Measurements from ENCODE around the gene STPG2.
"Not testable (repeated sequence)": the region's sequence is repeated elsewhere in the genome, so short reads cannot be mapped to it uniquely, and the experiment has no call there.

Gene STPG2

DNA sequence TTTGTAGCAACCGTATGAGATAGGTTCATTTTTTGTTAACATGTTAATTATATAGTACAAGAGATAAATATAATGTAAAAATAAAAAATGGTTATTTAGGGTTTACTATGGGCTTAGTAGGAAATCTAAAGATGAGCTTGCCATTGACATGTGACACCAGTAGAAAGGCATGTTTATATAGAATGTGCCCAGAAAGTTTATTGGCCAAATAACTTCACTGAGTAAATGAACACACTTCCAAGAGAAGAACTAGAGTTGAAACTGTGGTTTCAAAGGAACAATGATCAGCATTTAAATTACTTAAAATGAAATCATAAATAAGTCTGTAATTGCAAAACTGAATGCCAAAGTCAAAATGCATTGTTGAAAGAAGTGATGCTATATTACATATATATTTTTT lies 503.3 kb downstream of the STPG2 start:
- DNase-seq (ENCODE audit: low read depth): no peak

DNA sequence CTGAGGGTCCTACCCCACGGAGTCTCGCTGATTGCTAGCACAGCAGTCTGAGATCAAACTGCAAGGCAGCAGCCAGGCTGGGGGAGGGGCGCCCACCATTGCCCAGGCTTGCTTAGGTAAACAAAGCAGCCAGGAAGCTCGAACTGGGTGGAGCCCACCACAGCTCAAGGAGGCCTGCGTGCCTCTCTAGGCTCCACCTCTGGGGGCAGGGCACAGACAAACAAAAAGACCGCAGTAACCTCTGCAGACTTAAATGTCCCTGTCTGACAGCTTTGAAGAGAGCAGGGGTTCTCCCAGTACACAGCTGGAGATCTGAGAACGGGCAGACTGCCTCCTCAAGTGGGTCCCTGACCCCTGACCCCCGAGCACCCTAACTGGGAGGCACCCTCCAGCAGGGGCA lies 509.4 kb downstream of the STPG2 start:
- not testable (repeated sequence) for DNase-seq (ENCODE audit: low read depth)

DNA sequence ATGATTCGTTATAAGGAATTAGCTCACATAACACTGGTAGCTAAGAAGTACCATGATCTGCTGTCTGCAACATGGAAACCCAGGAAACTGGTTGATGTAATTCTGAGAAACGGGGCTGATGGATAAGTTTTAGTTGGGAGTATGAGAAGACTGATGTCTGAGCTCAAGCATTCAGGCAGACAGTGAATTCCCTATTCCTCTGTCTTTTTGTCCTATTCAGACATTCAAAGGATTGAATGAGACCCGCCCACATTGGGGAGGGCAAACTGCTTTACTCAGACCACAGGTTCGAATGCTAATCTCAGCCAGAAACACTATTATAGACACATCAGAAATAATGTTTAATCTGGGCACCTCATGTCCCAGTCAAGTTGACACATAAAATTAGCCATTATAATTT lies 515.5 kb downstream of the STPG2 start:
- no peak for DNase-seq (ENCODE audit: low read depth)

- no peak for DNase-seq (ENCODE audit: low read depth)
These were observed 519.1 kb downstream of the STPG2 start for GRCh38 chr4:97624204-97624603.

DNA sequence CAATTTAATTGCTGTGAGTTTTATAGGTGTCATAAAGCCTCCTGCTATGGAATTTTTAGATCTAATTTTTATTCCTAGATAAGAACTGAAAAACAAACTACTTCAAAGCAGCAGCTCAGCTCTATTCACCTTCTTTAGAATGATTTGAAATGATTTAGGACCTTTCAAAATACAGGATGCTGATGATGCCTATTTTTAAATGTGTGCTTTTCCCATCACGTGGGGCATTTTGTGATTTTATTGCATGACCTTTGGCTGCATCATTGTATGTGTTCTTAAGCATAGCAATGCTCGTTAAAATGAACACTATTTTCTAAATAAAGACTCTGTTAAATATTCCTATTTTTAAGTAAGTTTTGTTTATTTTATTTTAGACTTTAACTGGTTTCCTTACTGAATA lies 537.3 kb downstream of the STPG2 start:
- no peak for DNase-seq (ENCODE audit: low read depth)

DNA sequence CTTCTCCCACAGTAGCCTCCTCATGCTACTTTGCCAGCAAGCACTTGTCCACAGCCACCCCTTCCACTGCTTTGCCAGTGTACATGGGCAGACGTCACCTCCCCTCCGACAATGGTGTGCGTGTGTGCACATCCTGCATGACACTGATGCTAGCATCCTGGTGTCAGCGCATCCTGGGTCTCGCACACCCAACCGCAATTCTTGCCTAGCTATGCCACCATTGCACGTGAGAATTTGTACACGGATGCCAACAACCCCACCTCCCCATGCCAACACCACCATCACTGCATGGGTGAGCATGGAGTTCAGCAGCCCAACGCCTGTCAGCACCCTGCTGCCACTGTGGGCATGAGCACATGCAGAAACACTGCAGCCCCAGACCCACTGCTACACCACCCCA lies 550.0 kb downstream of the STPG2 start:
- DNase-seq (ENCODE audit: low read depth): no peak

DNA sequence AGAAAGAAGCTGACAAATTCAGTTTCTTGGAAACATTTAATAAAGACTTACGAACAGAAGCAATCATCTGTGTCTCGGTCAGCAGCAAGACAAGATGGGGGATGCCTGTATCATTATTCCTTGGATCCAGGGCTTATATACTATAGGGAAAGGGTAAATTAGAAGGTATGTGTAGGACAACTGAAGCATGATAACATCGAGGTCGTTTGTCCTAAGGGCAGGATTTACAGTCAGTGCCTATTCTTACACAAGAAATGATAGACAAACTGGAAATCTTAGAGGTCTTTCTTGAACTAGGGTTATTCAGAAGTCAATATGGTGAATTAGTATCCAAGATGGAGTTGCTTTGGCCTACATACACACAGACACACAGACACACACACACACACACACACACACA lies 553.0 kb downstream of the STPG2 start:
- DNase-seq (ENCODE audit: low read depth): no peak

- no peak for DNase-seq (ENCODE audit: low read depth)
These were observed 553.6 kb downstream of the STPG2 start for GRCh38 chr4:97589481-97590196.

DNA sequence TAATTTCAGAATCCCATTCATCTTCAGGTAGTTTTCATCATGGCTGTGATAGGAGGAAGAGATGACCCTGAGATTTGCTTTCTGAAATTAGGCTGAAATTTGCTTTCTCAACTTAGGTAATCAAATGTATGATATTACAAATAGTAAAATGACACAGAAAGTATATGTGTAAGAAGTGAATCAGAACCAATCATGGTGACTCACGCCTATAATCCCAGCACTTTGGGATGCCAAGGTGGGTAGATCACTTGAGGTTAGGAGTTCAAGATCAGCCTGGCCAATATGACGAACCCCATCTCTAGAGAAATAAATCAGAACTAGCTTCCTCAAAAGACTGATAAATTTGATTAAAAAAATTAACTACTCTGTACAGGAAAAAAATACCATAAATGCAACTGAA lies 555.4 kb downstream of the STPG2 start:
- no peak for DNase-seq (ENCODE audit: low read depth)

GRCh38 chr4:97585274-97585673 lies 558.0 kb downstream of the STPG2 start:
- no peak for DNase-seq (ENCODE audit: low read depth)

DNA sequence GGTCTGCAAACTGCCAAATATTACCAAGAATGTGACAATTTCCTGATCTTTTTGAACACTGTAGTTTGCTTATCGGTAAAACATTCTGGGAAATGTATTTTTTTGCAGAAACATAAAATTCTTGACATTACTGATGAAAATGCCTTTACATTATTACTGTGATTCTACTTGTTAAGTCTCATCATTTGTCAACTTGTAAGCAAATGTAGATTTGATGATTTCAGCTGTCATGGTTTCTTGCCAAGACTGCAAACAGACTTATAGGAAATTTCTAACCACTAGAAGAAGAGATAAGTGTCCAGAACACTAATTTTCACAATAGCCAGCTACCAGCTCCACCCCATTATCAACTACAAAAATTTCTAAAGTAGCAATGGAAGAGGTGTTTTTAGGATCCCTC lies 560.4 kb downstream of the STPG2 start:
- DNase-seq (ENCODE audit: low read depth): no peak

DNA sequence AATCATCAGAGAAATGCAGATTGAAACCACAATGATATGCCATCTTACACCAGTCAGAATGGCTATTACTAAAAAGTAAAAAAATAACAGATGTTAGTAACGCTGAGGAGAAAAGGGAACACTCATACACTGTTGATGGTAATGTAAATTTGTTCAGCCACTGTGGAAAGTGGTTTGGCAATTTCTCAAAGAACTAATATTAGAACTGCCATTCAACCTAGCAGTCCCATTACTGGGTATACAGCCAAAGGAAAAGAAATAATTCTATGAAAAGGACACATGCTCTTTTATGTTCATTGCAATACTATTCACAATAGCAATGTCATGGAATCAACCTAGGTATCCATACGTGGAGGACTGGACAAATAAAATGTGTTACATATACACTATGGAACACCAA lies 566.3 kb downstream of the STPG2 start:
- DNase-seq (ENCODE audit: low read depth): no peak

DNA sequence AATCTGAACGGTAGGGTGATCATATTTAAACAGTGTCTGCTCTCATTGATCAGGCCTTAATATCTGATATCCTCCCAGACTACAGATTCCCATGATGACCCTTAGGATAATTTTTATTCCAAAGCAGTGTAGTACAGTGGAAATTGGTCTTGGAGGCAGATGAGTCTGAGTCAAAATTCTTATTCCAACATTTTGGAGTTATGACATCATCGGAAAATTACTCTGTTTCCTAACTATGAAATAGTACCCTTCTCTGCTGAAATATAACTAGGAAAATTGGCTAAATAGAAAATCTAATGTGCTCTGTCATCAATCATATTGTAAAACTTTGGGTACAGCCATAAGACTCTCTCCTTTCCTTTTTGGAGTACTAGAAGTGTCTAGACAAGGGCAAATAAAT lies 583.3 kb downstream of the STPG2 start:
- no peak for DNase-seq (ENCODE audit: low read depth)

DNA sequence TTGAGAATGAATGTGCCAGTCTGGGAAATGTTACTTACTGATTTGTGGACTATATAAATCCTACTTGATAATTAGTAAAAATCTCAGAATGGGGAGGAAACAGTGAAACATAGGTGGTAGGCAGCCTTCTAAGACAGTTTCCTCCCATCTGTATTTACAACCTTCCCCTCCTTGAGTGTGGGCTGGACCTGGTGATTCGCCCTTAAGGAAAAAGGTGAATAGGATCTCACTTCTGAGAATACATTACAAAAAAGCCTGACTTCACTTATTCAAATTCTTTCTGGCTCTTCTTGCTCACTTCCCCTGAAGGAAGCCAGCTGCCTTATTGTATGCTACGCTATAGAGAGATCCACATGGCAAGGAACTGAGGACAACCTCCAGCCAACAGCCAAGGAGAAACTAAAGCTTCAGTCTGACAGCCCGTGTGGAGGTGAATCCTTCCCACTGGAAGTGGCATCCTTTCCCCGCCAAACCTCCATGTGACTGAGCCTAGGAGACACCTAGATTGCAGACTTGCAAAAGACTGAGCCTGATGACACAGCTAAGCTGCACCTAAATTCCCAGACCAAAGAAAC lies 585.0 kb downstream of the STPG2 start:
- DNase-seq (ENCODE audit: low read depth): no peak

DNA sequence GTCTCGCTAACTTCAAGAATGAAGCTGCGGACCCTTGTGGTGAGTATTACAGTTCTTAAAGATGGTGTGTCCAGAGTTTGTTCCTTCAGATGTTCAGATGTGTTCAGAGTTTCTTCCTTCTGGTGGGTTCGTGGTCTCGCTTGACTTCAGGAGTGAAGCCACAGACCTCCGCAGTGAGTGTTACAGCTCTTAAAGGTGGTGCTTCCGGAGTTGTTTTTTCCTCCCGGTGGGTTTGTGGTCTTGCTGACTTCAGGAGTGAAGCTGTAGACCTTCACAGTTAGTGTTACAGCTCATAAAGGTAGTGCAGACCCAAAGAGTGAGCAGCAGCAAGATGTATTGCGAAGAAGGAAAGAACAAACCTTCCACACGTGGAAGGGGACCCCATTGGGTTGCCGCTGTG lies 592.6 kb downstream of the STPG2 start:
- DNase-seq (ENCODE audit: low read depth): not testable (repeated sequence)

DNA sequence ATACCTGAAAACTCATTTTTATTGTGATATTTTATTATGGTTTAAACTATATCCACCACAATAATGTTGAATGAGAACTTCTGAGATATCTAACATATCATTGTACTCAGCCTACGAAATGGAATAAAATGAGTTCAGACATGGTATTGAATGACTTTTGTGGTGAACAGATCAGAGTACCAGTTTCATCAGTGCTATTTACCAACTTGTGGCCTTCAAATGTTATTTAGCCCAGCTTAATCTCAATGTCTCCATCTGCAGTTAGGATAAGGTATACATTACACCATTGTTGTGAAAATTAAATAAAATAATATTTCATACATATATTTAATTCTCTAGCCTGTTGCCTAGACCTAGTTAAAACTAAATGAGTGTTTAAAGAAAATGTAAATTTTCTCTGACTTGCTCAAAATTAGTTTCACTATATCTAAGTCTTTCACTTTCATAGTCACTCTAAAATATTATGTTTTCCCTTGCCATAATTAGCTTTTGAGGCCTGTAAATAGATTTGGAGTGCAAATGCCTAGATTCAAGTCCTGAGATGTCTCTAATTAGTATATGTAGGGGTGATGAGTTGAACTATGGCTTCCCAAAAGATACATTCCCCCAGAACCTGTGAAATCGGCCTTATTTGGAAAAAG lies 594.2 kb downstream of the STPG2 start:
- DNase-seq (ENCODE audit: low read depth): no peak

- no peak for DNase-seq (ENCODE audit: low read depth)
These were observed 595.1 kb downstream of the STPG2 start for GRCh38 chr4:97548186-97548585.

GRCh38 chr4:97531351-97531750 lies 611.9 kb downstream of the STPG2 start:
- no peak for DNase-seq (ENCODE audit: low read depth)

DNA sequence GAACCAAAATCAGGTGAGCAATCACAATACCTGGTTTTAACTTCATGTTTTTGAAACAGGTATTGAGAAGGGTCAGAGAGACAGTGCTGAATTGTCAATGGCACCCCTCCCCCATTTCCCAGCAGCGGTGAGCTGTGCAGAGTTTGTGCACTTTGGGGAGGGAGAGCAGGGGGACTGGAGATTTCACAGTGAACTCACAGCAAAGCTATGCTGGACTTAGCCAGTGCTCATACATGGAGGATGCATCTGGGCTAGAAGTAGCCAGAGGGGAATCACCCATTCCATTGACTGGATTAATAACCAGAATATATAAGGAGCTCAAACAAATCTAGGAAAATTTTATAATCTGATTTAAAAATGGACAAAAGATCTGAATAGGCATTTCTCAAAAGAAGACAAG lies 612.6 kb downstream of the STPG2 start:
- DNase-seq (ENCODE audit: low read depth): no peak

GRCh38 chr4:97525236-97525635 lies 618.0 kb downstream of the STPG2 start:
- DNase-seq (ENCODE audit: low read depth): no peak

- DNase-seq (ENCODE audit: low read depth): no peak
These were observed 625.3 kb downstream of the STPG2 start for GRCh38 chr4:97517939-97518338.

DNA sequence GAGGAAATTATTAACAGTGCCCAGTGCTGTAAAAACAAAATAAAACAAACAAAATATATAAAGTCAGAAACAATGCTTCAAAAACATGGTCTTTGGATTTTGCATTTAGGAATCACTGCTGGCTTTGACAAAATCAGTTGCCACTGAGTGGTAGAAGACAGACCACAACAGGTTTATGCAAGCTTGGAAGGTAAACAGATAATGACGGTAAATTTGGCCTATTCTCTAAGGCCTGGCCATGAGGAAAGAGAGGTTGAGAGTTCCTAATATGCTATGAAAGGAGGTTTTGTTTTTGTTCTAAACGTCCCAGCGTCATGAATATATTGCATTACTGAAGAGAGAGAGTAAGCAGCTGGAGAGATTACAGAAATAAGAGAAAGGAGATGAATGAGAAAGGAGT lies 629.4 kb downstream of the STPG2 start:
- DNase-seq (ENCODE audit: low read depth): no peak

Data from activated T-cell treated with anti-CD3 and anti-CD28 coated beads for 24 hours (primary cell).